HG03103 (cell line): ENCODE data around the gene ESRRB.
"Not testable (repeated sequence)": the region's sequence is repeated elsewhere in the genome, so short reads cannot be mapped to it uniquely, and the experiment has no call there.

Experiments
- ATAC-seq: cut with Tn5 transposase; IDR thresholded peaks from one replicate; pipeline ENCODE4 v1.9.1; 2021; ENCODE audit warnings: low read depth; ENCODE audit not compliant: unreplicated experiment

The ESRRB gene

GRCh38 chr14:76536636-76537035 lies 160.7 kb downstream of the ESRRB start:
- not testable (repeated sequence) for ATAC-seq

GRCh38 chr14:76537906-76538647 lies 162.1 kb downstream of the ESRRB start:
- no peak for ATAC-seq

DNA sequence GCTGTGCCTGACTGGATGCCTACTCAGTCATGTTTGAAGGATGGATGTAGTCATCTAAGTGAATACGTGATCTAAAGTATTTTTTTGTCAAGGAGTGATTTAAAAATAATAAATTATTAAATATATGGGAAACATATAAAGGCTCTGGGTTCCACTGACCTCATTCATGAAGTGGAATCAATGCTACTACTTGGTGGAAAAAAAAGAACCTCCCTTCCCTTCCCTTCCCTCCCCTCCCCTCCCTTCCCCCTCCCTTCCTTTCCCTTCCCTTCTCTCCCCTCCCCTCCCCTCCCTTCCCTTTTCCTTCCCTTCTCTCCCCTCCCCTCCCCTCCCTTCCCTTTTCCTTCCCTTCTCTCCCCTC lies 162.7 kb downstream of the ESRRB start:
- no peak for ATAC-seq

DNA sequence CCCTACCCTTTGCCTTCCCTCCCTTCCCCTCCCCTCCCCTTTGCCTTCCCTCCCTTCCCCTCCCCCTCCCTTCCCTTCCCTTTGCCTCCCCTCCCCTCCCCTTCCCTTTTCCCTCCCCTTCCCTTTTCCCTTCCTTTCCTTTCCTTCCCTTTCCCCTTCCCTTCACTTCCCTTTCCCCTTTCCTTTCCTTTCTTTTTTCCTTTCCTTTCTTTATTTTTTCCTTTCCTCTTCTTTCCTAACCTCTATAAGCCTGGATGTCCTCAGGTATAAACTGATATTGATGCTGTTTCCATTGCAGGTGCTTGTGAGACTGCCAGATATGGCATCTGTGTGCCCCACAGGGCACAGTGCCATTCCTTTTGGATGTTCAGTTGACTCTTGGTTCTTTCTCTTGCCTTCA lies 163.2 kb downstream of the ESRRB start:
- ATAC-seq, result no peak

- no peak for ATAC-seq
These were observed 165.8 kb downstream of the ESRRB start for GRCh38 chr14:76541594-76542219.

DNA sequence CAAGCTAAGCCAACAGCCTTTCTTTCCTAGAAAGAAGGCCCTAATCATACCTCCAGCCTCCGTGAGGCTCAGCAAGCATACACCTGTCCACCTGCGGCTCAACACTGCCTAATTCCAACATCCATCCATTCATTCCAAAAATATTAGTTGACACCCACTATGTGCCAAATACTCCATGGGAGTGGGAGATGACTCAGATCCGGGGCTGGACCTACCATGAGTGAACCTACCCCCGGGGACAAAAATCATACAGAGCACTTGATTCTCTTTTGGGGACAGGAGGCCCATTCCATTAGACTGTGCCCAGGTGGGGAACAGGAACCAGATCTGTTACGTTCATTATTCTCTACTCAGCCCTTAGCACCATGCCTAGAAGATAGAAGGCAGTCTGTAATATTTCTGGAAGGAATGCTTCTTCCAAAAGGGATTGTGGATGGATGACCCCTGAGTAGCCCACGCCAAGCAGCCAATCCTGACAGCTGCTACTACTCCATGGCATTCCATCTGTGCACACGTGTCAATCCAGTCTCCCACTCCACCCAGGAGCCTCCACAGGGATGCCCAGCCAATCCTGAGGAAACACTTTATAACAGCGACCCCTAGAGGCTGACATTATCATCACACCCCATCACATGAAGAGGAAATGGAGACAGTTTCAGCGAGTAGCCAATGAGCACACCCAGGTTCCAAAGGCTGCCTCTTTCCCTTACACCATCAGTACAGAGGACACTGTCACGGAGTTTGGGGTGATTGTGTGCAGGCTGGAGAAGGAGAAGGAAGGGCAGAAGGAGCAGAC lies 170.7 kb downstream of the ESRRB start:
- no peak for ATAC-seq

GRCh38 chr14:76547831-76548230 lies 171.9 kb downstream of the ESRRB start:
- no peak for ATAC-seq

- no peak for ATAC-seq
These were observed 174.6 kb downstream of the ESRRB start for GRCh38 chr14:76550534-76550933.

GRCh38 chr14:76551116-76551515 lies 175.2 kb downstream of the ESRRB start:
- no peak for ATAC-seq
